MM.1S (cell line): ENCODE data around the gene ITGA3.

ENCODE experiments used
- DNase-seq: peaks from one replicate; pipeline ENCODE4 v3.0.0-alpha.2; 2015
- H2AFZ ChIP-seq: fragments of 300-600 bp; sonication (generic); 2 replicates; pipeline ENCODE4 v1.6.0; 2016; ENCODE audit warnings: antibody characterized with exemption, low read length
- H3F3A ChIP-seq: fragments of 300-600 bp; sonication (generic); 2 replicates; pipeline ENCODE4 v1.6.1; 2016; ENCODE audit warnings: mild to moderate bottlenecking, antibody characterized with exemption, low read length, moderate library complexity, mixed read lengths; ENCODE audit not compliant: insufficient read depth
- H3K27ac ChIP-seq: fragments of 300-600 bp; sonication (generic); 2 replicates; pipeline ENCODE4 v1.5.1; 2016; ENCODE audit warnings: mild to moderate bottlenecking, low read length
- H3K27me3 ChIP-seq: fragments of 300-600 bp; sonication (generic); replicated peaks from 2 replicates; pipeline ENCODE4 v1.6.0; 2016; ENCODE audit warnings: low read length; ENCODE audit not compliant: insufficient read depth
- H3K36me3 ChIP-seq: fragments of 300-600 bp; sonication (generic); replicated peaks from 2 replicates; pipeline ENCODE4 v1.6.1; 2016; ENCODE audit warnings: mild to moderate bottlenecking, low read length, mixed read lengths; ENCODE audit not compliant: insufficient read depth
- H3K4me1 ChIP-seq: fragments of 300-600 bp; sonication (generic); 2 replicates; pipeline ENCODE4 v1.6.1; 2016; ENCODE audit warnings: low read length, mixed read lengths
- H3K4me2 ChIP-seq: fragments of 300-600 bp; sonication (generic); 2 replicates; pipeline ENCODE4 v1.6.0; 2016; ENCODE audit warnings: low read depth, low read length
- H3K4me3 ChIP-seq: fragments of 300-600 bp; sonication (generic); 2 replicates; pipeline ENCODE4 v1.5.1; 2016; ENCODE audit warnings: low read length, mixed read lengths
- H3K79me2 ChIP-seq: fragments of 300-600 bp; sonication (generic); 2 replicates; pipeline ENCODE4 v1.6.1; 2016; ENCODE audit warnings: mixed run types, low read length, mixed read lengths
- H3K9ac ChIP-seq: fragments of 300-600 bp; sonication (generic); 2 replicates; pipeline ENCODE4 v1.6.1; 2016; ENCODE audit warnings: low read length, mixed read lengths
- H3K9me2 ChIP-seq: fragments of 300-600 bp; sonication (generic); replicated peaks from 2 replicates; pipeline ENCODE4 v1.6.1; 2016; ENCODE audit warnings: mild to moderate bottlenecking, low read length, mixed read lengths; ENCODE audit not compliant: insufficient read depth
- H3K9me3 ChIP-seq: fragments of 300-600 bp; sonication (generic); replicated peaks from 2 replicates; pipeline ENCODE4 v1.6.1; 2016; ENCODE audit warnings: mild to moderate bottlenecking, low read length, mixed read lengths; ENCODE audit not compliant: insufficient read depth
- H4K20me1 ChIP-seq: fragments of 300-600 bp; sonication (generic); 2 replicates; pipeline ENCODE4 v1.6.1; 2016; ENCODE audit warnings: mild to moderate bottlenecking, low read length, moderate library complexity, mixed read lengths; ENCODE audit not compliant: insufficient read depth
- CTCF ChIP-seq: fragments of 300-600 bp; sonication (generic); IDR thresholded peaks from 2 replicates; pipeline ENCODE4 v1.5.1; 2016; ENCODE audit warnings: antibody characterized with exemption, low read length, mixed read lengths
- EZH2 ChIP-seq: fragments of 300-600 bp; sonication (generic); optimal IDR thresholded peaks from 2 replicates; pipeline ENCODE3; 2017; ENCODE audit warnings: low read depth, mild to moderate bottlenecking, antibody characterized with exemption, low read length, mixed read lengths
- EZH2phosphoT487 ChIP-seq: fragments of 300-600 bp; sonication (generic); IDR thresholded peaks from 2 replicates; pipeline ENCODE4 v1.6.1; 2018; ENCODE audit warnings: antibody characterized with exemption, low read length

ITGA3 gene

DNA sequence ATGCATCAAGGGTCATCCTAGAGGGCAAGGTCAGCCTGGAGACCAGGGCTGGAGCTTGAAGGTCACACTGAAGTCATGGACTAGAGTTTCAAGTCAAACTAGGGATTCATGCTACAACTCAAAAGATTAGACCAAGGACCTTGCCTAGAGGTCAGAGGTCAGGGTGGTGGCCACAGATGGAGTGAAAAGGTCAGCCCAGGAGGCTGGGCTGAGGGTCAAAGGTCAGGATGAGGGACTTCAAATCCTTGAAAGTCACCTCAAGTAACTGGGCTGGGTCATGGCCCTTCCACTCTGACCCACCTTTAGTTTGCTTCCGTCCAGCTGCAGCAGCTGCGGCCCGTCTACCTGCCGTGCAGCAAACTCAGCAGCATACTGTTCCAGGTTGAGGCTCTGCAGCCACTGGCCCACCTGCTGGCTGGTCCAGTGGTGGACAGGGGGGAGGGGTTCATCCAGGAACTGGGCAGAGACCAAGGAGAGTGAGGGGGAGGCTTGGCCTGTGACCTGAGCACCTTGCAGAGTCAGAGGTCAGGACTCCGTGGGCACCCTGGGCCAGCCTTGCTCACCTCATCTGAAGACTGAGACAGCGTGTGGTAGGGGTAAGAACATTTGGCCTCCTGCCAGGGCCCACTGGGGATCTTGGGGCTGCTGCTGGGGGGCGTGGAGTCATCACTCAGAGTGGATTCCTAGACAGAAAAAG lies 57.9 kb downstream of the ITGA3 start:
- Histone ChIP-seq H4K20me1 (no peaks in the 10 kb centered on the region), H3F3A (no peaks in the 10 kb centered on the region; the same call in 1 of the 2 replicates), H3K4me1 (0 out of 2 replicates have a peak, but pooled peaks cover 6% of the 10 kb centered on the region), H3K9me2 (no peaks in the 10 kb centered on the region), H3K27me3 (peaks cover 17% of the 10 kb centered on the region), H3K27ac (no peak overlapping the region), H3K36me3 (no peaks in the 10 kb centered on the region), H3K9ac (no peak overlapping the region), H3K4me2 (no peak overlapping the region), H3K79me2 (no peaks in the 10 kb centered on the region), H3K9me3 (no peaks in the 10 kb centered on the region), H2AFZ (no peak overlapping the region), H3K4me3 (no peak overlapping the region)
- no peak for TF ChIP-seq EZH2
- TF ChIP-seq CTCF: no peak
- TF ChIP-seq EZH2phosphoT487: no peak
- DNase-seq: no peak

DNA sequence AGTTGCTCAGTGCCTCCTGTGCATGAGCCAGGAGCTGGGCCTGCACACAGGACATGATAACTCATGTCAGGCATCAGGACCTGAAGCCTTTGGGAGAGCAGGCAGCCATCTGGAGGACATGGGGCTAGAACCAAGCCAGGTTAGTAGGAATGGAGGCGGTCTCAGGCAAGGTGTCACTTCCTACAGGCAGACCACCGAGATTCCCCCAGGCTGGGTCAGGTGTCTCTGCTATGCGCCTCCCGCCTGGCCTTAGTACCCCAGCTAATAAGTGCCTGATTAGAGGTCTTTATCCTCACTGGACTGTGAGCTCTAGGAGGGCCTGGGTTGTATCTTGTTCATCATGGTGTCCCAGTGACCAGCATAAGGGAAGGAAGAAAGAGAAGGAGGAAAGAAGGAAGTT lies 58.5 kb downstream of the ITGA3 start:
- no peak for DNase-seq
- Histone ChIP-seq H3K9ac (no peak overlapping the region), H3K4me3 (no peak overlapping the region), H3K79me2 (no peaks in the 10 kb centered on the region), H3K4me2 (no peak overlapping the region), H3K27me3 (peaks cover 23% of the 10 kb centered on the region), H3K27ac (no peak overlapping the region), H3K9me2 (no peaks in the 10 kb centered on the region), H2AFZ (no peak overlapping the region), H4K20me1 (no peaks in the 10 kb centered on the region), H3K4me1 (0 out of 2 replicates have a peak, but pooled peaks cover 6% of the 10 kb centered on the region), H3K9me3 (no peaks in the 10 kb centered on the region), H3K36me3 (no peaks in the 10 kb centered on the region), H3F3A (no peaks in the 10 kb centered on the region; the same call in 1 of the 2 replicates)
- TF ChIP-seq EZH2phosphoT487 (no peak), CTCF (no peak), EZH2 (no peak)

DNA sequence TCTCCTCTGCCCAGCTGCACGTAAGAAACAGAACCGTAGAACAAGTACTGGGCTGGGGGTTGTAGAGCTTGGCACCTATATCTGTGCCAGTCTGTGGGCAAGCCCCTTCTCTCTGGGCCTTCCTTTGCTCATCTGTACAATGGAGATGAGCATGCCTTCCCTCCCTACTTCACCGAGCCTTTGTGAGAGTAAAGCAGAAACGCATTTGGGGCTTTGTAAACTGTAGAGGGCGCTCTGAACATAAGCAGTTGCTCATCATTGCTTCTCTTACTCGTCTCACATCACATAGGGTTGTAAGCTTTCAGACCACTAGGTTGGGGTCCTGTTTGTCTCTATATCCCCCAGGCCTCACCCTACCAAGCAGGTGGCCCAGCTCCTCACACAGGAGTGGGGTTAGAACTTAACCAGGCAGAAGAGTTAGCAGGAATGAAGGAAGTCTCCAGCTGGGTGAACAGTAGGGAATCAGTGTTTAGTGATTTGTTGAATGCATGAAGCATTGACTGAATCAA lies 59.0 kb downstream of the ITGA3 start:
- H3K79me2 ChIP-seq: no peaks in the 10 kb centered on the region
- no peaks in the 10 kb centered on the region for H3K9me3 ChIP-seq
- no peak overlapping the region for H3K4me2 ChIP-seq
- no peaks in the 10 kb centered on the region; the same call in 1 of the 2 replicates for H3F3A ChIP-seq
- TF ChIP-seq CTCF (peak; percentile 82), EZH2phosphoT487 (no peak)
- H2AFZ ChIP-seq: no peak overlapping the region
- H3K27me3 ChIP-seq: peaks cover 27% of the 10 kb centered on the region
- H3K9me2 ChIP-seq: no peaks in the 10 kb centered on the region
- H3K4me1 ChIP-seq: 0 out of 2 replicates have a peak, but pooled peaks cover 6% of the 10 kb centered on the region
- H3K27ac ChIP-seq: no peak overlapping the region
- no peaks in the 10 kb centered on the region for H4K20me1 ChIP-seq
- peak; percentile 65 for DNase-seq
- H3K9ac ChIP-seq: no peak overlapping the region
- H3K4me3 ChIP-seq: no peak overlapping the region
- no peaks in the 10 kb centered on the region for H3K36me3 ChIP-seq
